NCI-H1105 (cell line): Measurements from ENCODE around the gene TAF1B.
A peak's percentile ranks its signal among the peaks of the same experiment; 100 is the strongest.

Experiments
- DNase-seq: peaks from one replicate; lab custom pipeline; 2025; lab: John Stamatoyannopoulos, UW

The TAF1B gene

DNA sequence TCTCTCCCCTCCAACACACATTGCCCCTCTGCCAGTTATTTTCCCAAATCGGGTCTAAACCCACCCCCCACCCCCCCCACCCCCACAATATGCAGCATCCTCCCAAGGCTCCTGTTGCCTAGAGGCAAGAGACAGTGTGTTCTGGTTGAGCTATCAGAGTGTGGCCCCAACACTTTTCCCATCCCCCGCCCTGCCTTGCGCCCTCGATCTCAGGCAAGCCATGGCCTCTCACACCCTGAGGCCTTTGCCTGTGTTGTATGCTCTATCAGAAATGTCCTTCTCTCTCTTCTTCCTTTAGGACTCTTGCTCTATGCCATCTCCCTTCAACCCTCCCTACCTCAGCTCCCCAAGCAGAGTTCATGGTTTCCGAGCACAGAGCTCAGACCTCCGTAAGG lies 98.7 kb downstream of the TAF1B start:
- DNase-seq: no peak

DNA sequence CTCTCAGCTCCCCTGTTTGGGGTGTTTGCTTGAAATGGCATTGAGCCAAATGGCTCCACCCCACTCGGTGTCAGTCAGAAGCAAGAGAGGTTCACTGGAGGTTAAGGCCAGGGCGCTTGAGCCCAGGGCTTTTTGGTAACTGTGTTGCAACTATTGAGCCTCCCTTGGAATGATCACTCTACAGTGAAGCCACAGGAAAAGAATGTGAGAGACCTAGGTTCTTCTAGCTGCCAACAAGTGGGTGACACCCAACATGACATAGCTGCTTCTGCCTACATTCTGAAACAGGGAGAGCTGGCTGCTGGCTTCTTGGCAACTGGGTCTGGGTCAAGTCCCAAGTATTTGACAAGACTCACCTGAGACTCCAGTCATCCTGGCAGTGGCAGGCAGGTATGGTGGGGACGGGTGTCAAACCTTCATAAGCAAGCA lies 101.1 kb downstream of the TAF1B start:
- no peak for DNase-seq

DNA sequence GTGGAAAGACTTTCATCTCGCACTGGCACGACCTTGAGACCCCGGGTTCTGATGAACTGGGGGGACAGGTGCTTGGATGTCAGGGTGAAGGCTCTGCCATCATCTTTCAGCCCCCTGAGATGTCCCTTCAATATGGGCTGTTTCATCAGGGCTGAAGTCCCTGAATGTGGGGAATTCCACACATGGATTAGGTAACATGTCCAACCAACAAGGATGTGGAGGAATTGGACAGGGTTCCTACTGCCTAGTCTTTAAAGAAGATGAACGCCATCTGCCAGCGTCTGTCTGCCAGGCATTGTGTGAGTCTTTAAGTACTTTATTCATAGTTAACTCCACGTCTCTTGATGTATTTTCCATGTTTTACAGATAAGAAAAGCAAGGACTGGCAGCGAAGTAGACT lies 102.3 kb downstream of the TAF1B start:
- no peak for DNase-seq

DNA sequence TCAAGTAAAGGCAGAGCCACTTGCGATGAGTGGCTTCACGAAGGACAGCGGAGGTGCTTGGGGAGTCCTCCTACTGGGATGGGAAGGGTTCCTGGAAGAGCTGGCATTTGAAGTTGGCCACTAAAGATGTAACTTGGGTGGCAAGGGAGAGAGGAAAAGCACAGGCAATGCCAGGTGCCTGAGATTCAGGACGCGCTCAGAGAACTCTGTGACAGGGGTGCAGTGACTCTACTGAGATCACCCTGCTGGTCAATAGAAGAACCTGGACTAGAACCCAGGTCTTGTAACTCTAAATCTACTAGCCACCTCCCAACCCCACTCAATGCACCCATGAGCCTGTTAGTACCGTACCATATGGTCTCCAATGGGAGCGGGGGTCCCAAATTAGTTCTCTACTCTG lies 102.8 kb downstream of the TAF1B start:
- no peak for DNase-seq

DNA sequence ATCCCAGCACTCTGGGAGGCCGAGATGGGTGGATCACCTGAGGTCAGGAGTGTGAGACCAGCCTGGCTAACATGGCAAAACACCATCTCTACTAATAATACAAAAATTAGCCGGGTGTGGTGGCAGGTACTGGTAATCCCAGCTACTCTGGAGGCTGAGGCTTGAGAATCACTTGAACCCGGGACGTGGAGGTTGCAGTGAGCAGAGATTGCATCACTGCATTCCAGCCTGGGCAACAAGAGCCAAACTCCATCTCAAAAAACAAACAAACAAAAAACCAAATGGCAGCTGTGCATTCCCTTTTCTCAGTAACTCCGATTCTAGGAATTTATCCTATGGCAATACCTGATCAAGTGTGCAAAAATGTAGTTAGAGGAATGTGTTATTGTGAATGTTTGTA lies 103.5 kb downstream of the TAF1B start:
- no peak for DNase-seq

DNA sequence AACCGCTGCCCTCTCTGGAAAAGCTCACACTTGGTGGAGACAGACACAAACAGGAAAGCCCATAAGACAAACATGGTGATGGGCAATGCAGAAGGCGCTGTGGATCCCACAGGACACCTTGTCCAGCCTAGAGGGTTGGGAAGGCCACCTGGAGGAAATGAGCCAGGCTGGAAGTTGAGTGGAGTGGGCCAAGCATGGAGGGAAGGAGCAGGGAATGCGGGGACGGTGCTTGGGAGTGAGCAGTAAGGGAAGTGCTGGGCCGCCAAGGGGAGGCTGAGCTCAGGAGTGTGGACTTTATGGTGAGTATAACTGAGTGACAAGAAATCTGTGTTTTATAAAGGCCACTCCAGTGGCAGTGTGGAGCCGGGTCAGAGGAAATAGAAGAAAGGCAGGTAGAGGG lies 105.4 kb downstream of the TAF1B start:
- DNase-seq: no peak

DNA sequence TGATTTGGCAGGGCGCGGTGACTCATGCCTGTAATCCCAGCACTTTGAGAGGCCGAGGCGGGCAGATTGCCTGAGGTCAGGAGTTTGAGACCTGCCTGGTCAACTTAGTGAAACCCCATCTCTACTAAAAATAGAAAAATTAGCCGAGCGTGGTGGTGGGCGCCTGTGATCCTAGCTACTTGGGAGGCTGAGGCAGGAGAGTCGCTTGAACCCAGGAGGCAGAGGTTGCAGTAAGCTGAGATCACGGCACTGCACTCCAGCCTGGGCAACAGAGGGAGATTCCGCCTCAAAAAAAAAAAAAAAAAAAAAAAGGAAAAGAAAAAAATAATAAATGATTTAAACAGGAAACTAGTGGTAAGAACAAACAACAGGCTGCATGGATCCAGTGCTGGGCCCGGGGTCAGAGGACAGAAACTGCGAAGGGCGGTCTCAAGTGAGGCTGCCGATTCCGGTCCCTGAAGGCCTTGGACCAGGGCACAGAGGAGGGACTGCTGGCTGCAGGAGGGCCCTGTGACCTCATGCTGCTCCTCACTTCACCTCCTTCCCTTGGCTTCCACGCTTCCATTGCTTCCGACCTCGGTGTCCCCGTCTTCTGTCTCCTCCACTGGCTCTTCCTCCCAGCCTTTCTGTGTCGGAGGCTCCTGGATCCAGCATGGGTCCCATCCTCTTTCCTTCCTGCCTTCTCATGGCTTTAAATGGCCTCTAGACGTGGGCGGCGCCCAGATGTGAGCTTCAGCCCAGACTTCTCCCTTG lies 106.1 kb downstream of the TAF1B start:
- DNase-seq: no peak

DNA sequence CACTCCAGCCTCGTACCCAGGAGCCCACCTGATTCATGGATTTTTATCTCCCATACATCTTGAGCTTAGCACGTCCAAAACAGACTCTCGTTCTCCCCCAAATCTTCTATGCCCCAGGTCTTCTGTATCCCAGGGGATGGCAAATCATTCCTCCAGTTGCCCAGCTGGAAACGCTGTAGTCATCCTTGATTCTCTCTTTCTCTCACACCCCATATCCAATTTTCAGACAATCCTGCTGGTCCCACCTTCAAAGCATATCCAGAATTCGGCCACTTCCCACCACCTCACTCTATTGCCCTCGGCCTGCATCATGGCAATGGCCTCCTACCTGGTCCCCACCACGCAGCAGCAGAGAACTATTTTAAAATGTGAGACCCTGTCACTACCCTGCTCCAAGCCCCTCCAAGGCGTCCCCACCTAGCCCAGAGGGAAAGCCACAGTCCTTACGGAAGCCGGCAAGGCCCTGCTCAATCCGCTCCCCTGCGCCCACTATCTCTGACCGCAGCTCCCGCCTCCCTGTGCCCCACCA lies 106.8 kb downstream of the TAF1B start:
- DNase-seq: no peak

DNA sequence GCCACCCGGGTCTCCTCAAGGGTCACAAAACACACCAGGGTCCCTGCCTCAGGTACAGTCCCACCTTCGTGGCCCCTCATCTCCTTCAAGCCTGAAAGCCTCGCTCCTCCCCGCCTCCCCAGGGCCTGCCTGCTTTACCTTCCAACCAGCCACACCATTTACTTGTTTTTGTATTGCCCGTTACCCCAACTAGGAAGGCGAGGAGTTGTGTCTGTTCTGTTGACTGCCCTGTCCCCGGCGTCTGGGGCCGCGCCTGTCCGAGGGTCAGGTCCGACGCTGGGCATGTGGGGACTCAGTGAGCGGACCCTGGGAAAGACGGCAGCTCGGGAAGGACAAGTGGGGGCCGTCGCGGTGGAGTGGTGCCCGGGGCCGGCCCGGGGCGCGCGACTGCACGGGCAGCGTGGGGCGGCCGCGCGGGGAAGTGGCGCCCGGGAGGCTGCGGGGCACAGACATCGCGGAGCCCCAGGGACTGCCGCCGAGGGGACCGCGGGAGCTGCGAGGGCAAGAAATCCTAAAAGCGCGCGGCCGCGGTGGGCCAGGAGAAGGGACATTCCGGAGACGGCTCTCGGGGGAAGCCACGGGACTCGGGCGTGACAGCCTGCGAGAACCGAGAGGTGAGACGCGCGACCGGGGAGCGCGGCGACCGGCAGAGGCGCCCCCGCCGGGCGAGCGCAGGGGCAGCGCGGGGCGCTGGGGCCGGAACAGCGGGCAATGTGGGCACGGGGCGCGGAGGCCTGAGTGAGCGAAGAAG lies 107.4 kb downstream of the TAF1B start:
- no peak for DNase-seq

DNA sequence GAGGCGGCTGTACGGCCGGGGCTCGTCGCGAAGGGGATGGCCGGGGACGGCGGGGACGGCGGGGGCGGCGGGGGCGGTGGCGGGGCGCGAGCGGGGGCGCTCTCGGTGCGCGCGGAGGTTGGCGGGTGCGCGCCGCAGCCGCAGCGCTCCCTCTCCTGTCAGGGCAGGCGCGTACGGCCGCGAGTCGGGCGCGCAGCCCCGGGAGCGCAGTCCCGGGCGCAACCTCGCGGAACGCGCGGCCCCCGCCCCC lies 107.9 kb downstream of the TAF1B start:
- no peak for DNase-seq

DNA sequence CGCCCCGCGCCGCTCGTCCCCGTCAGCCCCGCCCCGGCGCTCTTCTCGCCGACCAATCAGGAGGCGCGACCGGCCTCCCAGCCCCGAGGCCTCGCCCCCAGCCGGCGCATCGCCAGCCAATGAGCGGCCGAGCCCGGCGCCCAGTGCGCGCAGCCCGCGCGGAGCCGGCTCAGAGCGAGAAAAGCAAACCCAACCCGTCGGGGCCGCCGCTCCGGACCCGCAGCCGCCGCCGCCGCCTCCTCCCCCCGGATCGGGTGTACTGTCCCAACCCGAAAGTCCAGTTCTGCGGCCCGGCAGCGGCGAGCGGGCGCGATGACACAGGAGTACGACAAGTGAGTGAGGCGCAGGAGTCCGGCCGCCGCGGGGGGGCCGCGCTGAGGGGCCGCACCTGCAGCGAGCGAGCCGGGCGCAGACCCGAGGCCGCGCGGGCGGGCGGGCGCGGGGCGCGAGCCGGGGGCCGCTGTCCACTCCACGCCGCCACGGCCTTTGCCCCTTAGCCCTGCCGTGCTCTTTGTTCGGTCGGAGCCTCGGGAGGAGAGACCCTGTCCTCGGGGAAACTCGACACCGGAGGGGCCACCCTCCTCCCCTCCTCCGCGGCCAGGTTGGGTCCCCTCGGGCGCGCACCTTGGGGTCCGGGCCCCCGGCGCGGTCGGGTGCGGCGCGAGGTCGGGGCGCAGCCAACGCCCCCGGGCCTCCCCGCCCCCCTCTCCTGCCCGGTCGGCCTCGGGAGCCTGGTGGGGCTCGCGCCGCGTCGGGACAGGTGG lies 108.4 kb downstream of the TAF1B start, which contains the start of gene GRHL1:
TSS of gene GRHL1 (plus strand) at position 172 of the 764 bp plus-strand sequence. CDS start at position 313, 141 bp downstream.
- DNase-seq: peak; percentile 85

DNA sequence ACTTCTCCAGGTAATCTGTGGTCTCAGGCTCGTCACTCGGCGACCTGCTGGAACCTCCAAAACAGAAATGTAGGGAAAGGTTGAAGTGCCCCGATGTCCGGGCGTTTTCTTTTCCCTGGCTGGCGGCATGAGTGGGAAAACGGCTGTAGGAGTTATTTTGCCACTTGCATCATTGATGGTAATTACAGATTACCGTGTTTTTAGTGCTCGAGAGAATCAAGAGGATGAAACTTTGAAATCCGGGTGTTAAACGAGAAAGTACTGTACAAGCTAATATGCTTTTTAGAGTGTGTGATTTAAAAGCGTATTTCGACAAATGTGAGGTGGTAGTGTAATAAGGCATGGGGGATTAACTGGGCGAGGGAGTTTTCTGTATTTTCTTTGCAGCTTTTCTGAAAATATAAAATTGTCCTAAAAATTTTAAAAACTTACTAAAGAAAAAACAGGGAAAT lies 109.0 kb downstream of the TAF1B start:
- no peak for DNase-seq

DNA sequence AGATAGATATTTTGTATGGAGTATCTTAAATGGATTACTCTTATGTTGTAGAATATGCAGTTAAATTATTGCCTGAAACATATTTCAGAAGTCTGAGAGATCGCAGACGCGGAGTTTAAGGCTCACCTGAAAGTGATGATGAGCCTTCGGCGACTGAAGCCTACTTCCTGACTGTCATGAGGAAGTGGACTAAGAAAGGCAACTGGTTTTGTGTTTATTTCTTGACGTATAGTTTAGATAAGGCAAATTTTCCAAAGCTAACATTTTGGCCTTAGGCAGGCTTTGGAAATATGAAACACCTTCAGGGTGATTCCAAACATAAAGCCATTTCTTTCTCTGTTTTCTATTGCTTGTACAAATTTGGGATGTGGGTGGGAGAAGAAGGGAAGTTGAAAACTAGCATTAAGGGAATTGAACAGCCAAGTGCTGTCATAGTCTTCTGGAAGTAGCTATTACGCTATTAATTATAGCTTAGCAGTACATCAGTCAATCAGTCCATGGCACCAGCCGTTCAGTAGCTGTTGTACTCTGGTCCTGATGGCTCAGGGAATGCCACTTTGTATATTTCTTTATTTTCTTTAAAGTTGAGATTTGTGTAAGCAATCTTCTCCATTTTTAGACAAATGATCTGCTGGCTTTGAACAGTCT lies 109.7 kb downstream of the TAF1B start:
- DNase-seq: no peak

DNA sequence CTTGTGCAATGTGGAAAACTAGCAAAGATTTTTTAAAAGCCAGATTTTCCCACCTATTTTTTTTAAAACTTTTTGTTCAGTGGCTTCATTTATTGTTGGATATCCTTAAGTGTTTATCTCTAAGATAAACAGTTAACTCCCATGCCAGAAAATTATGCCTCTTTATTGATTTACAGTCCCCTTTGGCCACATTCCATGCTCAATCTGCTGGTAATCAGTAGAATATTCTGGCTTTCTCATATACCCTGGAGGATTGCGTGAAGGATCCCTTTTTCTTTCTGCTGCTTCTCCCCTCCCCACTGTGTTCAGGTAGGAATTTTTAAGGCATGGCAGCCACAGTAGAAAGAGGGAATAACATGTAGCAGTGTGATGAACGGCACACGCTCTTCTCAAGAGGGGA lies 110.9 kb downstream of the TAF1B start:
- no peak for DNase-seq

DNA sequence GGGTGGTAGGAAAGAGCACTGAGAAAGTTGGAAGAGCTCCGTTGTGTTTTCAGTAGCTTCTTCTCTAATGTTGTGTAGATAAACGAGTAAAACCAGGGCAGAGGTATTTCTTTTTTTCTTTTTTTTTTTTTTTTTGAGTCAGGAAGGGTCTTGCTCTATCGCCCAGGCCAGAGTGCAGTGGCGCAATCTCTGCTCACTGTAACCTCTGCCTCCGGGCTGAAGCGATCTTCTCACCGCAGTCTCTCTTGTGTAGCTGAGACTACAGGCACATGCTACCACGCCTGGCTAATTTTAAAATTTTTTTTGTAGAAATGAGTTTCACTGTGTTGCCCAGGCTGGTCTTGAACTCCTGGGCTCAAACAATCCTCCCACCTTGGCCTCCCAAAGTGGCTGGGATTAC lies 114.8 kb downstream of the TAF1B start:
- DNase-seq: no peak

DNA sequence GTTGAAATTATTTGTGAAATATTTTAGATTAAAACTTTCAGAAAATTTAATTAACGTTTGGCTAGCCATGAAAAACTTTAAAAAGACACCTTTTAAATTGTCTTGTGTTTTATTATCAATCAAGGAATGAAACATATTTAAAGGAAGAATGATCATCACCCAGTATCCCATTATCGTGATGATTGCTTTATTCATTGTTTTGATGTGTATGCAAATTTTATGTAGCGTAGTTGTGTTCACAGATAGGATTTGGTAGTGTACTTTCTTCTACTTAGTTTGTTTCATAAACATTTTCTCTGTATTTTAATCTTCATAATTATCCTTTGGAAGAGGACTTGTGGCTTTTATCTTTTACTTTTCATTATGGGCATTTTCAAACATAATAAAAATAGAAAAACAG lies 116.0 kb downstream of the TAF1B start:
- DNase-seq: no peak

DNA sequence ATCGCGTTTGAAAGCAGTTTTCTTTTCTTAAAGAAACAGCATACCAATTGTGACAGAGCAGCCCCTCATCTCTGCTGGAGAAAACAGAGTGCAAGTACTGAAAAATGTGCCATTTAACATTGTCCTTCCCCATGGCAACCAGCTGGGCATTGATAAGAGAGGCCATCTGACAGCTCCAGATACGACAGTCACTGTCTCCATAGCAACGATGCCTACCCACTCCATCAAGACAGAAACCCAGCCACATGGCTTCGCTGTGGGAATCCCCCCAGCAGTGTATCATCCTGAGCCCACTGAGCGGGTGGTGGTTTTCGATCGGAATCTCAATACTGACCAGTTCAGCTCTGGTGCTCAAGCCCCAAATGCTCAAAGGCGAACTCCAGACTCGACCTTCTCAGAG lies 117.7 kb downstream of the TAF1B start:
- no peak for DNase-seq

DNA sequence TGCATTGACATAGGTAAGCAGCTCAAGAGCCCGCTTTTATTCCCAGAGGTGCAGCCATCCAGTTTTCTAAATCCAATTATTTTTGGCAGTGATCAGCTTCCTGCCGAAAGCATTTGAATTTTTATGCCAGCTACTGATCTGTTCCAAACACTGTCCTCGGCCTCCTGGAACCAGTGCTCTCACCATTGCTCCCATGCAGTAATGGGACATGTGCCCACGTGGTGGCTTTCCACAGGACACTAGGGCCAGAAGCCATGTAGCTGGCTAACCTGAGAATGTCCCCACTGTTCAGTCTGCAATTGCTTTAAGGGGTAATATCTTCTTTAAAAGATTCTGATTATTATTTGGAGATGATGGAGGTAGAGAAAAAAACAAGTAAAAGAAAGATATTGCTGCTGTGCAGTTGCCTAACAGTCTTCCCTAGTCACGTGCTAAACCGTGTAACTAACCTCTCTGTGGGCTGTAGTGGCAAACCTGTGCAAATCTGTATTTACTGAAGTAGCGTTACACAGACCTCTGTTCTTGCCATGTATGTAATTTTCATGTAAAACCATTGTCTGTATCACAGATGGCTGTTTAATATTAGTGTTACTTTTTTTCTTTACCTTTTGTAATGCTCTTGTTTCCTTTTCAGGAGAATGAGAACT lies 121.2 kb downstream of the TAF1B start:
- no peak for DNase-seq

DNA sequence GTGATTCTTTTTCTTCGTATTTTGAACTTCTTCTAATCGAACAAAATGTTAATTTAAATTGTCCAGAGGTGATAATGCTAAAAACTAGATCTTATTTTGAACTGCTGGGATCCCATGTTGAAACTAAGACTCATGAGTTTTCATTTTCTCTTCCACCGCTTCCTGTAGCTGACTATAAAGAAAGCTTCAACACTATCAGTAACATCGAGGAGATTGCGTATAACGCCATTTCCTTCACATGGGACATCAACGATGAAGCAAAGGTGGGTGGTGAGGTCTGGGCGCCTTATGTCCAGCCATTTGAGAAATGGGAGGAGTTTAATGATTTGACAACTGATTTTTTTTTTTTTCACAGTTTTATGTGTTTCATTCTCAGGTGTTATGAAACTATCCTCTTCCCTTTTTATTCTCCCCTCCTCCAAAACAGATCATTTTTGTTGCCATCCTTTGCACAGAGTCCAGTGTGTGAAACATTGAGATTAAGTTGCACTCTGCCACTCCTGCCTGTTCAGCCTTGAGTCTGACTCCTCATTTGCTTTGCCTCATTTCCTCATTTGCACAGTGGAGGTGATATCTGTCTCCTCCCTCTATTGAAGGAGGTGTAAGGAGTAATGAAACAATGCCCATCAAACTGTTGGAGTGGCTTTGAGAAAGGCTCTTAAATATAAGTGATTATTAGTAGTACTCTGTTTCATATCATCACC lies 122.0 kb downstream of the TAF1B start:
- no peak for DNase-seq

DNA sequence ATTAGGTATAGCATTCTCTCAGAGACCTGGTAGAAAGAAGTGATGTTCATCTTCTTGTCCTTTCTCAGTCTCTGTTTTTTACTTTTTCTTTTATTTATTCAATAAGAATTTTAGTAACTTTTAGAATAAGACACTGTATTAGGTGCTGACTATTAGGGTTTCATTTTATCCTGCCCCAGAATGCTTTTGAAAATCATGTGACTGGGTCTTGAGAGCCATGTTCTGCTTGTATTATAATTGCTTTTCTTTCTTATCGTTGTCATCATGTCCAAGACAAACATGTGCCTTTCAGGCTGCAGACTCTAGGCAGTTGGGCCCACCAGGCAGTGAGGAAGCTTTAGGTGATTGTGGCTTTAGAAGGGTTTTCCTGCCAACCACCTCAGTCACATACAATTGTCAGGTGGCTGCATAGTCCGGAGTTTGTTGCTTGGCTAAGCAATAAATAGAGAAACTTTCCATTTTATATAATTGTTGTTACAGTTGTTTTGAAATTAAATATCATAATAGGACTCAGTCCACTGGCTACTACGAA lies 123.3 kb downstream of the TAF1B start:
- no peak for DNase-seq
